IMR-90 (cell line): ENCODE measurements around the gene MFSD12. TPM values are rescaled to one million over a fixed set of nuclear protein-coding genes. Genes with fewer than 3 reads are reported as not detected.

Experiments used
- ATAC-seq: fragments of 200-7000 bp; cut with Tn5 transposase; 2 replicates; pipeline ENCODE4 v1.9.1; 2020; ENCODE audit warnings: low read depth, mild to moderate bottlenecking, moderate library complexity
- BruUV-seq: library from RNA; stranded (reverse); fragments of 400-500 nt; replicated peaks from 2 replicates; lab custom pipeline; 2021; lab: Mats Ljungman, UMichigan
- CTCF ChIA-PET: fragments of 300-600 bp; formaldehyde crosslinking; extraction: SDS; loops from one replicate; lab custom pipeline; 2021; ENCODE audit warnings: antibody characterized with exemption; lab: Yijun Ruan, JAX
- POLR2A ChIA-PET: fragments of 300-600 bp; sonication (Branson Sonifier 250); formaldehyde crosslinking; loops from one replicate; lab custom pipeline; 2022; ENCODE audit warnings: antibody characterized with exemption; ENCODE audit not compliant: unreplicated experiment; lab: Charles Lee
- DNase-seq: peaks from one replicate; pipeline ENCODE4 v3.0.0; 2013
- H2AFZ ChIP-seq: replicated peaks from 2 replicates; pipeline ENCODE3; 2013; ENCODE audit warnings: low read length, mild to moderate bottlenecking; ENCODE audit not compliant: poor library complexity
- H2AK5ac ChIP-seq: 2 replicates; pipeline ENCODE4 v1.6.1; 2013; ENCODE audit warnings: low read depth, low read length, inconsistent platforms
- H2AK9ac ChIP-seq: replicated peaks from 2 replicates; pipeline ENCODE3; 2013; ENCODE audit warnings: mild to moderate bottlenecking, low read depth, low read length, moderate library complexity; ENCODE audit not compliant: poor library complexity
- H2BK120ac ChIP-seq: 2 replicates; pipeline ENCODE4 v1.6.1; 2013; ENCODE audit warnings: low read depth, low read length, inconsistent platforms
- H2BK15ac ChIP-seq: 3 replicates; pipeline ENCODE4 v1.6.1; 2013; ENCODE audit warnings: low read depth, low read length, inconsistent platforms
- H2BK20ac ChIP-seq: 2 replicates; pipeline ENCODE4 v1.6.1; 2013; ENCODE audit warnings: low read depth, mild to moderate bottlenecking, inconsistent platforms, low read length, moderate library complexity
- H2BK5ac ChIP-seq: 2 replicates; pipeline ENCODE4 v1.6.1; 2013; ENCODE audit warnings: mild to moderate bottlenecking, low read depth, low read length, inconsistent platforms; ENCODE audit not compliant: poor library complexity, severe bottlenecking
- H3K14ac ChIP-seq: replicated peaks from 2 replicates; pipeline ENCODE4 v1.6.1; 2013; ENCODE audit warnings: low read depth, low read length, inconsistent platforms
- H3K18ac ChIP-seq: 2 replicates; pipeline ENCODE4 v1.6.1; 2013; ENCODE audit warnings: low read depth, low read length, control low read depth
- H3K23ac ChIP-seq: 2 replicates; pipeline ENCODE4 v1.6.1; 2013; ENCODE audit warnings: low read depth, low read length, inconsistent platforms
- H3K27ac ChIP-seq: 2 replicates; pipeline ENCODE4 v1.5.1; 2013; ENCODE audit warnings: mild to moderate bottlenecking, control low read depth, low read length; ENCODE audit not compliant: insufficient read depth
- H3K27me3 ChIP-seq: 2 replicates; pipeline ENCODE4 v1.6.1; 2013; ENCODE audit warnings: low read length; ENCODE audit not compliant: control insufficient read depth, insufficient read depth
- H3K36me3 ChIP-seq: 2 replicates; pipeline ENCODE4 v1.6.1; 2013; ENCODE audit warnings: low read length, mixed read lengths; ENCODE audit not compliant: control insufficient read depth, insufficient read depth
- H3K4ac ChIP-seq: 2 replicates; pipeline ENCODE4 v1.6.1; 2013; ENCODE audit warnings: low read depth, low read length, inconsistent platforms
- H3K4me1 ChIP-seq: 2 replicates; pipeline ENCODE4 v1.6.1; 2013; ENCODE audit warnings: low read length, mixed read lengths; ENCODE audit not compliant: control insufficient read depth, insufficient read depth
- H3K4me2 ChIP-seq: 2 replicates; pipeline ENCODE4 v1.6.1; 2013; ENCODE audit warnings: low read depth, mild to moderate bottlenecking, control low read depth, low read length, moderate library complexity
- H3K4me3 ChIP-seq: 2 replicates; pipeline ENCODE4 v1.5.1; 2013; ENCODE audit warnings: low read depth, mild to moderate bottlenecking, control low read depth, low read length, moderate library complexity; ENCODE audit not compliant: insufficient read depth
- H3K56ac ChIP-seq: 2 replicates; pipeline ENCODE4 v1.6.1; 2013; ENCODE audit warnings: low read length, inconsistent platforms; ENCODE audit not compliant: insufficient read depth; ENCODE audit errors: extremely low read depth
- H3K79me1 ChIP-seq, 2 experiments: 2 replicates each; pipeline ENCODE4 v1.6.1; 2013; ENCODE audit warnings: low read length in 2 of 2, inconsistent platforms in 1 of 2, low read depth in 1 of 2
- H3K9ac ChIP-seq: 2 replicates; pipeline ENCODE4 v1.6.1; 2013; ENCODE audit warnings: low read depth, low read length, control low read depth
- H3K9me1 ChIP-seq: 2 replicates; pipeline ENCODE4 v1.6.1; 2013; ENCODE audit warnings: low read length, inconsistent platforms; ENCODE audit not compliant: insufficient read depth
- H3K9me3 ChIP-seq: 2 replicates; pipeline ENCODE4 v1.6.1; 2013; ENCODE audit warnings: low read length; ENCODE audit not compliant: control insufficient read depth, insufficient read depth
- H4K20me1 ChIP-seq: 2 replicates; pipeline ENCODE4 v1.6.1; 2013; ENCODE audit warnings: low read length, inconsistent platforms; ENCODE audit not compliant: insufficient read depth
- H4K5ac ChIP-seq: 2 replicates; pipeline ENCODE4 v1.6.1; 2013; ENCODE audit warnings: mild to moderate bottlenecking, low read depth, low read length, control low read depth
- H4K8ac ChIP-seq, 2 experiments: 2 replicates each; pipeline ENCODE4 v1.6.1; 2013; ENCODE audit warnings: low read depth in 2 of 2, low read length in 2 of 2, control low read depth in 1 of 2, inconsistent platforms in 1 of 2
- H4K91ac ChIP-seq: 2 replicates; pipeline ENCODE4 v1.6.1; 2013; ENCODE audit warnings: low read depth, low read length, inconsistent platforms; ENCODE audit not compliant: insufficient read depth
- CTCF ChIP-seq: conservative IDR thresholded peaks from 2 replicates; pipeline ENCODE4 v1.5.1; 2012; ENCODE audit warnings: mild to moderate bottlenecking, low read depth, low read length, improper control_type of control experiment
- FOS ChIP-seq: fragments of 150-350 bp; IDR thresholded peaks from 2 replicates; pipeline ENCODE4 v1.6.1; 2016; ENCODE audit warnings: low read depth, low read length
- MAFK ChIP-seq: IDR thresholded peaks from 2 replicates; pipeline ENCODE4 v1.6.1; 2012; ENCODE audit warnings: low read depth, low read length, improper control_type of control experiment
- POLR2A ChIP-seq: IDR thresholded peaks from 2 replicates; pipeline ENCODE4 v1.6.1; 2012; ENCODE audit warnings: mild to moderate bottlenecking, low read depth, low read length
- RAD21 ChIP-seq: IDR thresholded peaks from 2 replicates; pipeline ENCODE4 v1.6.1; 2012; ENCODE audit warnings: low read length, improper control_type of control experiment
- SMC3 ChIP-seq: fragments of 150-350 bp; IDR thresholded peaks from 2 replicates; pipeline ENCODE4 v1.6.1; 2016; ENCODE audit warnings: low read depth, mild to moderate bottlenecking, antibody characterized with exemption, low read length, moderate library complexity
- WGBS, 2 experiments: methylation state at CpG; one replicate each; pipeline versions ENCODE4 v1.1.5 to v1.1.7; 2013; ENCODE audit warnings: missing lambda C conversion rate in 2 of 2; ENCODE audit not compliant: insufficient read length in 1 of 2; ENCODE audit errors: extremely low coverage in 2 of 2; 5-methylcytosine and 5-hydroxymethylcytosine counted together
- dilution Hi-C: fragments of 300-500 bp; cut with HindIII; formaldehyde crosslinking; loops from one replicate; pipeline ENCODE4 v1.14.3; 2018; ENCODE audit warnings: low sequenced_read_pairs; ENCODE audit not compliant: unreplicated experiment
- in situ Hi-C: fragments of 300-500 bp; cut with MboI; formaldehyde crosslinking; loops from 3 replicates; pipeline ENCODE4 v1.14.3; 2019; ENCODE audit warnings: low sequenced_read_pairs, inconsistent platforms, mixed read lengths
- intact Hi-C: fragments of 100-400 bp; cut with micrococcal nuclease; formaldehyde crosslinking; loops from 2 replicates; pipeline ENCODE4 v1.10.0; 2022
- polyA plus RNA-seq, 3 experiments: library from polyadenylated mRNA; depleted of rRNA; stranded (reverse); fragments of >200 nt; gene quantifications; 2 replicates each; pipeline ENCODE4 v1.2.3, GENCODE V29; 2012; ENCODE audit warnings: low replicate concordance in 1 of 3
- total RNA-seq: library from RNA; depleted of rRNA; stranded (reverse); fragments of >200 nt; gene quantifications from 2 replicates; pipeline ENCODE4 v1.2.3, GENCODE V29; 2012

Gene MFSD12
- total and polyA plus RNA-seq, 2 of the 4 experiments (the other 2 are of a cell fraction) = 20.4 to 77.2 TPM

GRCh38 chr19:3521104-3521445 is 36.3 kb downstream of the MFSD12 start:
- Histone ChIP-seq H4K20me1 (peaks cover 90% of the 10 kb centered on the region), H4K91ac (no peak overlapping the region), H3K4me2 (no peak overlapping the region), H4K5ac (no peak overlapping the region), H3K56ac (no peak overlapping the region), H3K18ac (no peak overlapping the region), H2BK15ac (no peak overlapping the region), H3K27me3 (no peaks in the 10 kb centered on the region), H3K14ac (no peak overlapping the region), H3K9me1 (peaks cover 20% of the 10 kb centered on the region), H4K8ac (no peak overlapping the region), H2AK5ac (no peak overlapping the region), H3K9ac (no peak overlapping the region), H3K4ac (no peak overlapping the region), H2AK9ac (no peak overlapping the region), H3K27ac (no peak overlapping the region), H3K4me1 (peaks cover 3% of the 10 kb centered on the region), H2AFZ (no peak overlapping the region), H3K9me3 (no peaks in the 10 kb centered on the region), H2BK120ac (no peak overlapping the region), H2BK20ac (no peak overlapping the region), H3K79me1 (peaks cover 19 to 84% of the 10 kb centered on the region in 2 experiments), H3K4me3 (no peak overlapping the region), H2BK5ac (no peak overlapping the region), H3K36me3 (peaks cover 36% of the 10 kb centered on the region), H3K23ac (no peak overlapping the region)
- no peak for ATAC-seq
- dilution Hi-C loops = no loop called here
- no peak for DNase-seq
- intact Hi-C loops = no loop called here
- WGBS, 2 experiments = no CpG with 5 or more reads among the region's 7 CpGs
- no TSS peak for BruUV-seq
- ChIA-PET POLR2A (no interaction called here), CTCF (no interaction called here)
- TF ChIP-seq POLR2A (no peak), MAFK (no peak), RAD21 (no peak), CTCF (no peak), FOS (no peak), SMC3 (no peak)
- in situ Hi-C loops = no loop called here
